Measurements from ENCODE around the gene GALNT18. TPM values are rescaled to one million over a fixed set of nuclear protein-coding genes. Genes with fewer than 3 reads are reported as not detected.

The GALNT18 gene
- total RNA-seq, 1 donor from 2014 or later = 22.9 TPM

DNA sequence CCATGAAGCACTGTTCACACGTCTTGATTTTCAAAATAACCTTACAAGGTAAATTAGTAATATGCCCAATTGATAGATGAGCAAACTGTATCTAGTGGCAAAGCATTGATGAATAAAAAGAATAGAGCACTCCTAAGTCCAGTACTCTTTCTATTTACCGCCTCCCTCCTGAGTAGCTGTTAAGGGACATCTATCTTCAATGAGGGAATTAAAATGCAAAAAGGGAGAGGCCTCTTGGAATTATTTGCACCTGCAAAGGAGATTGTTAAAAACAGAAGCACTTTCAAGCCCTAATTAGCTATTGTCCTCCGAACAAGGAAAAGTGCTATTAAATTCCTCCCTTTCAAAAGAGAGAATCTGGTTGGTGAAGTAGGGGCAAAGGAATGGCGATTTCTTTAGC is 6.8 kb upstream of the GALNT18 start:
- intact Hi-C loops (cut with DNase I) = no loop called here
- ATAC-seq = no peak
- no peak for DNase-seq (ENCODE audit: missing footprints)

GRCh38 chr11:11626128-11626527 is 4.3 kb upstream of the GALNT18 start:
- DNase-seq (ENCODE audit: missing footprints) (no peak), ATAC-seq (no peak)
- intact Hi-C loops (cut with DNase I) = no loop called here

DNA sequence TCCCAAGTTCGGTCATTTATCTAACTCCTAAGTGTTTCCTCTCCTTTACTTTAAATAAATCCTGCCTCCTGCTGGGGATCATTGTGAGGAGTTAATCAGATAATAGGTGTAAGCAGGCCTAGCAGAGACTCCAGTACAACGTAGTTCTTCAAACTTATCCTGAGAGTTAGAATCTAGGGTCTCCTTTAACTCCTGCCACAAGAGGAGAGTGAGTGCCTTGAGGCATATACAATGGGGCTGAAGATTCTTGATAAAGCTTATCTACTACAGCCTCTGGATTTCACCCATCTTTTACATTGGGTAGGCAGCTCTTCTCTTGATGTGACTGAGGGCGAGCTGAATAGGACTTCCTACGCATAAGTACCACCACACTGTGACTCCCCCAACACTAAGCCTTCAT is 3.1 kb upstream of the GALNT18 start:
- DNase-seq (ENCODE audit: missing footprints) (no peak), ATAC-seq (no peak)
- intact Hi-C loops (cut with DNase I) = loop anchor here (5.0 kb wide), 2 partner anchors 162 to 588 kb away; no protein-coding TSS in a partner anchor

- DNase-seq (ENCODE audit: missing footprints) = no peak
- intact Hi-C loops (cut with DNase I) = loop anchor here (5.0 kb wide), 2 partner anchors 163 to 587 kb away; no protein-coding TSS in a partner anchor
- ATAC-seq = no peak
Observed at GRCh38 chr11:11624204-11624603, 2.4 kb upstream of the GALNT18 start.

GRCh38 chr11:11622772-11623171 is 967 bp upstream of the GALNT18 start:
- intact Hi-C loops (cut with DNase I) = loop anchor here (1.0 to 5.0 kb wide), 3 partner anchors 165 to 585 kb away; no protein-coding TSS in a partner anchor
- DNase-seq (ENCODE audit: missing footprints) (no peak), ATAC-seq (no peak)

- ATAC-seq (no peak), DNase-seq (ENCODE audit: missing footprints) (no peak)
- intact Hi-C loops (cut with DNase I) = loop anchor here (1.0 to 5.0 kb wide), 3 partner anchors 165 to 585 kb away; no protein-coding TSS in a partner anchor
Observed at GRCh38 chr11:11622340-11622706, 518 bp upstream of the GALNT18 start.

GRCh38 chr11:11620921-11621572 is 758 bp downstream of the GALNT18 start:
- DNase-seq (ENCODE audit: missing footprints) = peak; percentile 79
- peak; percentile 29 for ATAC-seq
- intact Hi-C loops (cut with DNase I) = loop anchor here (1.0 to 5.0 kb wide), 4 partner anchors 38 to 584 kb away; no protein-coding TSS in a partner anchor

GRCh38 chr11:11620173-11620920 is 1.5 kb downstream of the GALNT18 start:
- ATAC-seq = peak; percentile 53
- intact Hi-C loops (cut with DNase I) = loop anchor here (2.0 to 5.0 kb wide), 3 partner anchors 84 to 583 kb away; no protein-coding TSS in a partner anchor
- DNase-seq (ENCODE audit: missing footprints) = peak; percentile 65

DNA sequence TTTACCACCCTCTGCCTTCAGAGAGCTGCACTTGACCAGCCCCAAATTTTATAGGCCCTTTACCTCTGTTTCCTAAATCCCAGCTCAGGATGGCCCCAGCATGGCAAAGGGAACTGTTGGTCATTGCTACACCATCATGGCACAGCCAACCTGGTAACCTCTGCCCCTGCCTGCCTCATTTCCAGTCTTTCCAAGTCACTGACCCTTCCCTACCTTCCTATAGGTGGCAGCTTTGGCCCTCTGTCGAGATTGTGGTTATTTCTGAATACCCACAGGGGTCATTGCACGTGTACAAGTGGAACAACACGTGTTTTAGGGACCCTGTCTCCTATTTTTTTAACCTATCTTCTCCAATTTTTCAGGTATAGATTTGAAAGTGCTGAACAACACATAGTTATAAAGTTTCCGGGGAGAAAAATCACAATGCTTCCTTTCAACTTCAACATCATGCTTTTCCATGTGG is 2.8 kb downstream of the GALNT18 start:
- DNase-seq (ENCODE audit: missing footprints) (no peak), ATAC-seq (no peak)
- intact Hi-C loops (cut with DNase I) = loop anchor here (5.0 kb wide), 1 partner anchor 137 kb away; no protein-coding TSS in a partner anchor

GRCh38 chr11:11615086-11615485 is 6.7 kb downstream of the GALNT18 start:
- intact Hi-C loops (cut with DNase I) = loop anchor here (5.0 kb wide), 1 partner anchor 133 kb away; no protein-coding TSS in a partner anchor
- ATAC-seq (no peak), DNase-seq (ENCODE audit: missing footprints) (no peak)

DNA sequence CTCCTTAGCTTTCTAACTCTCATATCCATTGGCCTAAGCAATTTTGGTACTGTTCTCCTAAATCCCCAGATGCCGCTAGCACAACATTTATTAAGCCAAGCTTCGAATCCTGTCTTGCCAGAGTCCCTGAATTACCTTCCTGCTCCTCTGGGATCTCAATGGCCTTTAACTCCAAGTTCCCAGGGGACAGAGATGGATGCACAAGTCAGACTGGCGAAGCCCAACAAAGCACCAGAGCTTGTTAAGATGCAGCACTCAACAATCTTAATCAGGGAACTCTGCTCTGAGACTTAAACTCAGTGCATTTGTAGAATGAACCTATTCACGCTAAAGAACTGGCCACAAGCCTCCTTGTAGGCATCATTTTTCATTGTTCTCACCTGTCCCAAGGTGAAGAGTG is 9.4 kb downstream of the GALNT18 start:
- DNase-seq (ENCODE audit: missing footprints) (no peak), ATAC-seq (no peak)
- intact Hi-C loops (cut with DNase I) = no loop called here

GRCh38 chr11:11611381-11611780 is 10.4 kb downstream of the GALNT18 start:
- intact Hi-C loops (cut with DNase I) = no loop called here
- peak; percentile 53 for DNase-seq (ENCODE audit: missing footprints)
- ATAC-seq = peak; percentile 75

- intact Hi-C loops (cut with DNase I) = no loop called here
- DNase-seq (ENCODE audit: missing footprints) (no peak), ATAC-seq (no peak)
Observed at GRCh38 chr11:11608783-11609232, 13.0 kb downstream of the GALNT18 start.

DNA sequence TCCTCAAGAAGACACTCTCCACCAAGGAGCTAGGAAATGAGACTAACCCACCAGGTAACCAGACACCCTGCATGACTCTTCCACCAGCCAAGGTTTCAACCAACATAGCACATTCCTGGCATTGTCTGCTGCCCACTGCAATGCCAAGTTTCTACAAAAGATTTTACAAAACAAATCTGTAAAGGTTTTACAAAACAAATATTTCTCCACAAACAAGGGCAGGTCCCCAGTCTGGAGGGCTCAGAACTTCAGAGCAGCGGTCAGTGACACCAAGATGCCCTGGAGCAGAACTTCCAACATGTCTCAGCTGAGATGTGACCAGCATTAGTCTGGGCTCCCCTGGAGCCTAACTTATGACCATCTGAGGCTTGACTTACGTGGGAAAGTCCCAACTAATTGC is 14.0 kb downstream of the GALNT18 start:
- intact Hi-C loops (cut with DNase I) = no loop called here
- ATAC-seq (no peak), DNase-seq (ENCODE audit: missing footprints) (no peak)

- intact Hi-C loops (cut with DNase I) = no loop called here
- DNase-seq (ENCODE audit: missing footprints) = no peak
- ATAC-seq = no peak
Observed at GRCh38 chr11:11605821-11606450, 15.9 kb downstream of the GALNT18 start.

DNA sequence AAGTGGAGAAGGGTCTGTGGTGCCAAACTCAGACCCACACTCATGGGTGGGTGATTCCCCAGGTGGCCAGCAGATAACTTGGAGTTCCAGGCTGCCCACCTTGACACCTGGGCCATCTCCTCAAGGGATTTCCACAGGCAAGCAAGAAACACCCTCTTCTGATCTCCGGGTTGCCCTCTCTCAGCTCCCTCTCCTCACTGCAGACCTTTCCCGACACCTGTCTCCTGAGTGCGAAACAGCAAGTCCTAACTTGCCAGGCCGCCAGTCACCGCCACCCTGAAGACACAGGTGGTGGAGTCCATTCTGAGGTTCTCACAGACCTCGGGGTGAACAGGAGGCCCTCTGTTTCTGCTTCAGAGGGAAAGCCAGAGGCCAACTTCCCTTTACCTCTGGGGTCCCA is 16.6 kb downstream of the GALNT18 start:
- no peak for ATAC-seq
- intact Hi-C loops (cut with DNase I) = no loop called here

DNA sequence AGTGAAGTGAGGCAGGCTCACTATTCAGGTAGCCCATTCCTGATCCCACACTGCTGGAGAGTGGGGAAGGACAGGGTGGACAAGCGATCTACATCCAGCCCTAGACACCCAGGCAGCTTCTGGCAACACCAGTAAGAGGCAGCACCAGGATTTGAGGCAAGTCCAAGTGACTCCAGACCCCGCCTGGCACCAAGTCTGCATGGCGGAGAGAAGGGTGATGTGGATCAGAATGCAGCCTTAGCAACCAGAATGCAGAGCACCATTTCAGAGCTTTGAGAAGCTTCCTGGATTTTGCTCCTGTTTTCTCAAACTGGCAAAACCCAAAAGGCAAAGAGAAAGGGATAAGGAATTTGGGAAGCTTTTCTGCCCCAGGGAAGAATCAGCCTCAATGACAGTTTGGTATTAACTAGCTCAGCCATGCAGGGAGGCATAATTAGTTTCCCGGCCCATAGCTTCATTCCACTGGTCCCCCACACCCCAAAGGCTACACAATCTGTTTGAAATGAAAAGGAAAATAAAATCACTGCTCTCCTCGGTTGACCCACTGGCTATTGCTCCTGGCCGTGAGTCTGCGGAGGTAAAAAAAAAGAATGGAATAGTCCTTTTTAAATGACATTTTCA is 17.3 kb downstream of the GALNT18 start:
- ATAC-seq = no peak

More for the DNA sequence above, 16.6 kb downstream of the GALNT18 start:
- DNase-seq (ENCODE audit: missing footprints) = no peak

GRCh38 chr11:11602011-11602410 is 19.8 kb downstream of the GALNT18 start:
- no peak for ATAC-seq
- intact Hi-C loops (cut with DNase I) = no loop called here

More for the DNA sequence above, 17.3 kb downstream of the GALNT18 start:
- intact Hi-C loops (cut with DNase I) = no loop called here
- DNase-seq (ENCODE audit: missing footprints) = no peak

DNA sequence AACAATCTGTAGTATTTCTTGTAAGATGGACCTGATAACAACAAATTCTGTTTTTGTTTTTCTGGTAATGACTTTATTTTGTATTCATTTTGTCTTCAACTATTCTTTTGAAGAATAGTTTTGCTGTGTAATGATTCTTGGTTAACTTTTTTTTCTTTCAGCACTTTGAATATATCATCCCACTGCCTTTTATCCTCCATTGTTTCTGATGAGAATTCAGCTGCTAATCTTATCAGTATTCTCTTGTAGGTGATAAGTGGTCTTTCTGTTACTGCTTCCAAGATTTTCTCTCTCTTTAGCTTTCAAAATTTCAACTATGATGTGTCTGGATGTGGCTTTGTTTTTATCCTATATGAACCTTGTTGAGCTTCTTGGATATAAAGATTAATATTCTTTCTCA is 21.5 kb downstream of the GALNT18 start:
- DNase-seq (ENCODE audit: missing footprints) (no peak), ATAC-seq (no peak)
- intact Hi-C loops (cut with DNase I) = no loop called here

More at GRCh38 chr11:11602011-11602410, 19.8 kb downstream of the GALNT18 start:
- no peak for DNase-seq (ENCODE audit: missing footprints)

Measured in Right ventricle myocardium inferior (tissue), 1 donor.